Dermis blood vessel endothelial cell (primary cell): ENCODE measurements around the gene REEP3. TPM values are rescaled to one million over a fixed set of nuclear protein-coding genes. Genes with fewer than 3 reads are reported as not detected.

ENCODE experiments used
- DNase-seq: peaks from one replicate; pipeline ENCODE4 v3.0.0; 2010
- total RNA-seq: library from RNA; depleted of rRNA; stranded (reverse); fragments of >200 nt; gene quantifications from 2 replicates; pipeline ENCODE4 v1.2.3, GENCODE V29; 2014

The REEP3 gene
- total RNA-seq, 1 donor from 2014 or later = 67.6 TPM

- no peak for DNase-seq
Observed at GRCh38 chr10:63591600-63592379, 70.6 kb downstream of the REEP3 start.

GRCh38 chr10:63593576-63593975, 72.4 kb downstream of the REEP3 start:
- no peak for DNase-seq

GRCh38 chr10:63595072-63595471, 73.9 kb downstream of the REEP3 start:
- DNase-seq = peak; percentile 77

- DNase-seq = no peak
Observed at GRCh38 chr10:63596924-63597323, 75.7 kb downstream of the REEP3 start.

DNA sequence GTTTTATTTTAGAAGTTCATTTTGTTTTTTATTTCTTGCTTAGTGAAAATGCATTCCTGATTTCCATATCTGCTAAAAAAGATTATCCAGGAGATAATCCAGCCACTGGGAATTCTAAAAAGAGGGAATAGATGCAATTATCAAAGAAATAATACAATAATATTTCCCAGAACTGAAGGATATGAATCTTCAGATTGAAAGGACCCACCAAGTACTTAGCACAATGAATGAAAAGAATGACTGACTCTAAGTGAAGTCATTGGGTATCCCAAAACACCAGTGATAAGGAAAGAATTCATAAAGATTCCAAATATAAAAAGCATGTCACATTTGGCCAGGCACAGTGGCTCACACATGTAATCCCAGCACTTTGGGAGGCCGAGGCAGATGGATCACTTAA, 79.3 kb downstream of the REEP3 start:
- DNase-seq = no peak

DNA sequence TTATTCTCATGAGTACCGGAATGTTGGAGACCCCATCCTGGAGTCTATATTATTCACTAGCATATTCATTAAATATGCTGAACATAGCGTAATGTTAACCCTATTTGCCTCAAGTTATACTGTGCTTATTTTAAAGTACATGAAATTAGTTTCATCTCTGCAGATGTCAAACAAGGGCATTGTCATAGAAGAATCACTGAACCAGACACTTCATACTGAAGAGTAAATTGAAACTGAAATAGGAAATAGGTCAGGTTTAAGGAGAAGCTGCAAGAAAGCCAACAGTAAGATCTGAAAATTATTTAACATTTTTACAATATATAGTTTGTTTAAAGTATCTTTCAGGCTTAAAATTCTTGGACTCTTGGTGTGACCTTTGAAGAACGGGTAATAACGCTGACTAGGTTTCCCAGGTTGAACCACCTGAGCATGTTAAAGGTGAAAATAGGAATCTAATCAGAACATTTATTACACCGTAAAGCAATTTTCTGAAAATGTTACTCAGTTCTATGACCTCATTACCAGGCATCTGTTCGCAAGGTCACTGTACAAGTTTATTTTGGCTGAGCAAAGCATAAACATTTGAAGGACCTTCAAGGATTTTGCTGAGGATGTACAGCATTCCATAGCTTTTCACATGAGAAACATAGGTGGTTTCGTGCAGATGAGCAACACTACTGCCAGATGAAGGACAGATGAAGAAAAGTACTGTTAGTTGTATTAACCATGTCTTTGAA, 82.7 kb downstream of the REEP3 start:
- peak; percentile 28 for DNase-seq

GRCh38 chr10:63605197-63605967, 84.2 kb downstream of the REEP3 start:
- DNase-seq = no peak

DNA sequence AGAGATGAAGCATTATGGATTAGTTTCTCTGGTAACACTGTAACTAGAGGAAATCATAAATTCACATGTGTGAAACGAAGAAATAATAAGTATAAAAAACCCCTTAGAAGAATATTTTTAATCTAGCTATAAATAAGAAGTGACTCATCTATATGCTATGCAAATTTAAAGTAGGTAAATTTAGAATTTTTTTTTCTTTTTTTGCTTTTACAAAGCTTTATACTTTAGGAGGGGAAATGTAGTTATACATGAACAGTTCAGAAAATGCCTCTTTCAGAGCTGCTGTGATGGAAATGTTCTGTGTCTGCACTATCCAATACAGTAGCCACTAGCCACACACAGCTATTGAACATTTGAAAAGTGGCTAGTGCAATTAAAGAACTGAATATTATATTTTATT, 87.3 kb downstream of the REEP3 start:
- no peak for DNase-seq

- peak; percentile 29 for DNase-seq
Observed at GRCh38 chr10:63611078-63611477, 89.9 kb downstream of the REEP3 start.

- no peak for DNase-seq
Observed at GRCh38 chr10:63614371-63614891, 93.2 kb downstream of the REEP3 start.

DNA sequence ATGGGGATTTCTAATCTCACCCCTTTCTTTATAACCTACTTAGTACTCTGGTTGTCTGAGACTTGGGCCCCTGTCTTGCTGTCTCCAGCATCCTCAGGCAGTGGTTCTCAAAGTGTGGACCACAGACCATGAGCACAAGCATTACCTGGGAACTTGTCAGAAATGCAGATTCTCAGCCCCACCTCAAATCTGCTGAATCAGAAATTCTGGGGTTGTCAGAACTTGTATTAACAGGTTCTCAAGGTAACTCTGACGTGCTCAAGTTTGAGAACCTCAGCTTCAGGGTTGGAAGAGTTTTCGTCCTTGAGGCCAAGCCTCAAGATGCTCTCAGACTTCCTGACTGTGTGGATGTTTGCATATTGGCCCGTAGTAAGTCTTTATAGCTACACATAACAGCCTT, 97.4 kb downstream of the REEP3 start:
- no peak for DNase-seq

- no peak for DNase-seq
Observed at GRCh38 chr10:63619426-63619825, 98.2 kb downstream of the REEP3 start.

DNA sequence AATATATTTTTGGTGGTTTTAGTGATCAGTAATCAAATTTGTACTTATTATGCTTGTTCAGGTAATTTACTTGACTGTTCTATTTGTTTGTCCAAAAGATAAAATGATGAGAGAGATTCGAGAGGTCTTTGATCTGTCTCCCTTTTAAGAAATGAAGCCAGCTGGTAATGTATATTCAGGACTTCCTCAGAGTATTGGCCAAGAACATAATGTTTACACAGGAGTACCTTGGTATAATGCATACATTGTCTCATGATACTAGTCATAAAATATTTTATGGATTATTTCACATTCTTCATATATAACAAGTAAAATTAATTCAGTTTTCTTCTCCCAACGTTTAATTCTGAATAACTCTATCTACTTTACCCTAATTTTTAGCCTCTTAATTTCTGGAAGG, 100.9 kb downstream of the REEP3 start:
- no peak for DNase-seq

DNA sequence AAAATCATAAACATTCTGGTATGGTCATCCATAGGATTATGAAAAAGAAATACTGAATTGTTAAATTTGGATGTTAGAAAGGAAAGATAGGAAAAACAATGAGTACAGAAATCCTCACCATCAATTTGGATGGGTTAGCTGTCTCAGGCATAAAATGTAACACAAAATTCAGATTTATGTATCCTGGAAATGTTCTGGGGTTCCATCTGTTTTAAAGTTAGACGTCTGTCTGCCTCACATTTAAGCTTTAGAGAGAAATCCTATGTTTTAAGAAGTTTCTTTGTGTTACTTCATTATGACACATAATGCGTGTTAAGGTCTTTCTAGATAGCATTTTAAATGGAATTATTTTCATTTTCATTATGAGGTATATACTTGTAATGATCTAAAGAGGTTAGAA, 103.5 kb downstream of the REEP3 start:
- no peak for DNase-seq

- peak; percentile 68 for DNase-seq
Observed at GRCh38 chr10:63627396-63627795, 106.2 kb downstream of the REEP3 start.

GRCh38 chr10:63627881-63628296, 106.7 kb downstream of the REEP3 start:
- peak; percentile 42 for DNase-seq

GRCh38 chr10:63628526-63629362, 107.5 kb downstream of the REEP3 start:
- DNase-seq = peak; percentile 92

DNA sequence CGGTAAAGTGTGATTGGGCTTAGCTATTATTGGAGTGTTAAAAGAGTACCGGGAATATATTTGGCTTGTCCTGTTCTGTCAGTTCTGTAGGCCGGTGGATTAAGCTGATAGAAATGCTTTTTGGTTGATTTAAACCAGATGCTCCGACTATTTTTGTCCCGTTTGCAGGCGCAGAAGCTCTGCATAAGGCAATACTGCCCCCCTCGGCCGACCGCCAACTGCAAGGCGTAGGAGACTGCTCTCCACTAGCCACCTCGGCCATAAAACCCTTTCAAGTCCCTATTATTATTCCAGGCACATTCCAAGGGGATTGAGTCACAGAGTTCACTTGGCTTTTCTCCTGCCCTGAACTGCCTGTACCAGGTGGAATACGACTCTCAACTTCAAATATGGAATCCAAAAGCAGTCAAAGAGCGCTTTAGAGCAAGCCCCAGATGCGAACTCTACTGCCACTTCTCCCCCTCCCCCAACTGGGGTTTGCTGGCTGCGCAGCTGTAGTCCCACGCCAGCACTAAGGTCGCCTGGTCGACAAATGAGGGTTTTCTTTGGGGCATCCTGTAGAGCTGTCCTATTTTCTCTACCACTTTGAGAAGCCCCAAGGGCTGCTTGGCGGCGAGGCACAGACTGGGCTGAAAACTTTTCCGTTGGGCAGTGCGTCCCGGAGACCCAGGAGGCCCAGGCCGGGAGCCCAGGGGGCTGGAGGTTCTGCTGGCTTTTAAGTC, 108.3 kb downstream of the REEP3 start:
- DNase-seq = peak; percentile 99

DNA sequence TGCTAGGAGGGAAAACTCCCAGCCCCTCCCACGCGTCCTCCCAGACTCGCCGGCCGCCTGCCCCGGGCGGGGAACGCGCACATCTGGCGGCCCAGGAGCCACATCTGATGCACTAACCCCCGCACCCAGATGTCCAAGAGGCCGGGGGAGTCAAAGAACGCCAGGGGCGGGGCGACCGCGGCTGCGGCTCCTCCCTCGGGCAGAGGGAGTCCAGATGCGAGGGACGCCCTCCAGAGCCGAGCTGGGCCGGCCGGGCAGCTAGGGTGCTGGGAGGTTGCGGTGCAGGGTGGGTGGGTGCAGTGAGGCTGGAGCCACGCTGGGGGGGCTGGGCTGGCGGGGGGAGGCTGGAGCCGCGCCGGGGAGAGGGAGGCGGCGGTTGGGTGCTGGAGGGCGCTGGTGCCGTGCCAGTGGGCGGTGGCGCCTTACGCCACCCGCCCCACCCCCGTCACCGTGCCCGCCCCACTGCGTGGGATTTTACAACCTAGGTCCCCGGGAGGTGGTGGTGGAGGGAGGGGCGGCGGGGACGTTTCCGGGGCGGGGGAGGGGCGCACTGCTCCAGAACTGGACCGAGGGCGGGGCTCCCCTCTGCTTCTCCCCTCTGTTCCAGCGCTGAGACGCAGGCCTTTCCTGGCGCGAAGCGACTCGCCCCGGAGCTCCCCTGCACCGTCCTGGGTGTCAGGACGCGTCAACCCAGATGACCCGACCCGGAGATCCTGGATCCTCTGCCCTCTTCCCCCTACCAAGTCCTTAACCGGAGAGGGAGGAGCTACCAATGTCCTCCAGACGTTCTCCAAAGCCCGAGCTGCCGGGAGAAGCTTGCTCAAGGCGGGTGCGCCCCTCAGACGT, 109.1 kb downstream of the REEP3 start:
- peak; percentile 84 for DNase-seq

- DNase-seq = peak; percentile 88
Observed at GRCh38 chr10:63630931-63631680, 109.9 kb downstream of the REEP3 start.
